Breast epithelium (tissue), 4 donors: ENCODE data around the gene ARNT2. TPM values are rescaled to one million over a fixed set of nuclear protein-coding genes. Genes with fewer than 3 reads are reported as not detected.

Experiments used
- DNase-seq, 2 donors: peaks; one replicate each; pipeline ENCODE4 v3.0.0-alpha.2; 2019; ENCODE audit warnings: low spot score in 2 of 2
- H3K27ac ChIP-seq, 2 donors: fragments of 200-600 bp; sonication (generic) in 1 of 2; one replicate each; pipeline ENCODE4 v1.5.1; 2016 to 2019; ENCODE audit warnings: mild to moderate bottlenecking in 1 of 2
- H3K27me3 ChIP-seq, 2 donors: fragments of 200-600 bp; sonication (generic) in 1 of 2; one replicate each; pipeline versions ENCODE4 v1.5.1 to v1.6.0; 2017 to 2019; ENCODE audit warnings: control low read depth in 1 of 2, mild to moderate bottlenecking in 1 of 2
- H3K36me3 ChIP-seq: fragments of 200-600 bp; one replicate; pipeline ENCODE4 v1.5.1; 2019
- H3K4me1 ChIP-seq, 2 donors: fragments of 200-600 bp; sonication (generic); one replicate each; pipeline ENCODE4 v1.5.1; 2016 to 2019; ENCODE audit warnings: control low read depth in 1 of 2
- H3K4me3 ChIP-seq, 3 donors: fragments of 200-600 bp; sonication (generic); 1 replicate in 2 of 3; 2 replicates in 1 of 3; pipeline ENCODE4 v1.5.1; 2016 to 2019; ENCODE audit warnings: mild to moderate bottlenecking in 3 of 3, moderate library complexity in 2 of 3
- H3K9me3 ChIP-seq, 2 donors: fragments of 200-600 bp; sonication (generic) in 1 of 2; one replicate each; pipeline ENCODE4 v1.5.1; 2016 to 2019; ENCODE audit warnings: control low read depth in 1 of 2
- POLR2A ChIP-seq: fragments of 450-650 bp; IDR thresholded peaks from one replicate; pipeline ENCODE4 v1.6.1; 2016; ENCODE audit warnings: antibody characterized with exemption, mild to moderate bottlenecking, moderate library complexity
- POLR2AphosphoS5 ChIP-seq, 3 donors: sonication (generic); formaldehyde crosslinking; IDR thresholded peaks; one replicate each; pipeline ENCODE4 v1.6.1; 2017; ENCODE audit warnings: antibody characterized with exemption in 3 of 3
- intact Hi-C: fragments of 100-400 bp; cut with DNase I; formaldehyde crosslinking; loops from one replicate; pipeline ENCODE4 v1.15.1; 2023; ENCODE audit warnings: low total_unique reads
- total RNA-seq, 3 donors: library from RNA; depleted of rRNA; stranded (reverse); fragments of >200 nt; gene quantifications; one replicate each; pipeline ENCODE4 v1.1.0, GENCODE V29; 2016
- TF ChIP-seq, protein P1 (sequence below), 3 donors: fragments of 450-650 bp; IDR thresholded peaks; one replicate each; pipeline ENCODE4 v1.5.1; 2016 to 2017; ENCODE audit warnings: antibody characterized with exemption in 3 of 3, mild to moderate bottlenecking in 3 of 3, moderate library complexity in 3 of 3

The ARNT2 gene
- total RNA-seq, 3 donors from 2014 or later, result 5.9 to 8.5 (median 7.0) TPM

DNA sequence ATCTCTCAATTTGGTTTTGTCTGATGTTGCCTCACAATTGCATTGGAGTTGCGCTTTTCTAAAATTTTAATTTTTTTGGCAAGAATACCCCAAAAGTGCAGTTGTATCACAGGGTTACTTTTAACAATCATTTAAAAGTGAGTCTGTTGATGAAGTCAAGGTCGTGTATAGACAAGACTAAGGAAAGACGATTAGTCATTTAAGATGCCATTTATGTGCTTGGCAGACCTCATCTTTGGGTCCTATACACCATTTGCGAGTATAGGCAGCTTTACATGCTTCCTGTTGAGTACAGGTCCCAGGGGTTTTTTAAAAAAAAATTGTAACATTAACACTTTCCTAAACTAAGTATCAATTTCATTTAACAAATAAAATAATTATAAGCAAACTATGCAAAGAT is 12.5 kb downstream of the ARNT2 start:
- Histone ChIP-seq H3K9me3 (no peaks in the 10 kb centered on the region), H3K27me3 (no peaks in the 10 kb centered on the region), H3K36me3 (no peaks in the 10 kb centered on the region), H3K27ac (no peak overlapping the region), H3K4me1 (no peaks in the 10 kb centered on the region), H3K4me3 (no peak overlapping the region)
- intact Hi-C loops, result no loop called here
- TF ChIP-seq, protein P1, sequence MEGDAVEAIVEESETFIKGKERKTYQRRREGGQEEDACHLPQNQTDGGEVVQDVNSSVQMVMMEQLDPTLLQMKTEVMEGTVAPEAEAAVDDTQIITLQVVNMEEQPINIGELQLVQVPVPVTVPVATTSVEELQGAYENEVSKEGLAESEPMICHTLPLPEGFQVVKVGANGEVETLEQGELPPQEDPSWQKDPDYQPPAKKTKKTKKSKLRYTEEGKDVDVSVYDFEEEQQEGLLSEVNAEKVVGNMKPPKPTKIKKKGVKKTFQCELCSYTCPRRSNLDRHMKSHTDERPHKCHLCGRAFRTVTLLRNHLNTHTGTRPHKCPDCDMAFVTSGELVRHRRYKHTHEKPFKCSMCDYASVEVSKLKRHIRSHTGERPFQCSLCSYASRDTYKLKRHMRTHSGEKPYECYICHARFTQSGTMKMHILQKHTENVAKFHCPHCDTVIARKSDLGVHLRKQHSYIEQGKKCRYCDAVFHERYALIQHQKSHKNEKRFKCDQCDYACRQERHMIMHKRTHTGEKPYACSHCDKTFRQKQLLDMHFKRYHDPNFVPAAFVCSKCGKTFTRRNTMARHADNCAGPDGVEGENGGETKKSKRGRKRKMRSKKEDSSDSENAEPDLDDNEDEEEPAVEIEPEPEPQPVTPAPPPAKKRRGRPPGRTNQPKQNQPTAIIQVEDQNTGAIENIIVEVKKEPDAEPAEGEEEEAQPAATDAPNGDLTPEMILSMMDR (IDR thresholded peaks at IDR 0.05), result no peak
- no peak for TF ChIP-seq POLR2AphosphoS5 (IDR thresholded peaks at IDR 0.05)
- TF ChIP-seq POLR2A, result no peak
- no peak for DNase-seq

DNA sequence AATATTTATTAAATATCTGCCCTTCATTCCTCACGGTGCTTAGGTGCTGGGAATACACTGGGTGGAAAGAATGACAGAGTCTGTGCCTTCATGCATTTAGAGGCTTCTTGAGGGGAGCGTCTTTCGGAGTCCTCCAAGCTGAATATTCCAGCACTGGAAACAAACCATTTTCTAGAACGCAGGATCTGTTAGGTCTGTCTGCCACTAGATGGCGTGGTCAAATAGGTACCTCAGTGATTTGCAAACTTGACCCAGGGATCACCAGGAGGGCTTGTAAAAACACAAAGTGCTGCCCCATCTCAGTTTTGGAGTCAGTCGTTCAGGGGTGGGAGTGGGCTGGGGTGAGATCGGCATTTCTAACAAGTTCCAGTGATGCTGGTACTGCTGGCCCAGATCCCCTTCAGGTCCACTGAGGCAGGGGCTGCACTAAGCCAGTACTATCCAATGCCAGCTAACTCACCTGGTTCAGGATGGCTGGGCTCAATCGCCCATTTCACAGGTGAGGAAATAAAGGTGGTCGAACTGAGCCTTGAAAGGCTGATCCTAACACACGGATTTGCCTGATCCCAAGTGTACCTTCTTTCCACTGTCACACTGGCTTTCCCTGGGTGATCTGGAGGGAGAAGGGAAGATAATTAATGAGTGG is 14.8 kb downstream of the ARNT2 start:
- TF ChIP-seq POLR2AphosphoS5 (IDR thresholded peaks at IDR 0.05), result no peak
- TF ChIP-seq, protein P1 (IDR thresholded peaks at IDR 0.05), result peak in 2 of 3 donors; percentile 32 to 39
- Histone ChIP-seq H3K4me3 (no peak overlapping the region), H3K27me3 (no peaks in the 10 kb centered on the region), H3K9me3 (no peaks in the 10 kb centered on the region), H3K4me1 (no peaks in the 10 kb centered on the region), H3K36me3 (no peaks in the 10 kb centered on the region), H3K27ac (no peak overlapping the region)
- DNase-seq, result no peak
- intact Hi-C loops, result no loop called here

DNA sequence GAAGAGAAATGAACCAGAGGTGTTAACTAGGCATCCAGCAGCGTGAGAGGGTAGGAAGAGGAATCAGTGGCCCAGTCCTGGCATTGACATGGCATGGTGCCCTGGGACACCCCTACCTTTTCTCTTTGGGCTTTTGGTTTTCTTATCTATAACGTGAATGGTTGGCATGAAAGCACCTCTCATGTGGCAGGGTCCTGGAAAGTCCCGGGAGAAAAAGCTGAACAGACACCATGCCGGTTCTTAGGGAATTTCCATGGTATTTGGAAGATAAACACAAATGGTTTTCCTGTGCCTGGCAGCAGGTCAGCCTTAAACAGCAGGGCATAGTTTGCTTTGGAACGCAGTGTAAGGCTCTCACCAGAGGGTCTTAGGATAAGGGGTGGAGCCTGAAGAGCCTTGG is 15.4 kb downstream of the ARNT2 start:
- Histone ChIP-seq H3K27me3 (no peaks in the 10 kb centered on the region), H3K9me3 (no peaks in the 10 kb centered on the region), H3K4me3 (no peak overlapping the region), H3K4me1 (no peaks in the 10 kb centered on the region), H3K27ac (no peak overlapping the region), H3K36me3 (no peaks in the 10 kb centered on the region)
- TF ChIP-seq POLR2A (no peak), POLR2AphosphoS5 (IDR thresholded peaks at IDR 0.05) (no peak)
- TF ChIP-seq, protein P1 (IDR thresholded peaks at IDR 0.05), result no peak
- DNase-seq, result no peak
- intact Hi-C loops, result no loop called here

DNA sequence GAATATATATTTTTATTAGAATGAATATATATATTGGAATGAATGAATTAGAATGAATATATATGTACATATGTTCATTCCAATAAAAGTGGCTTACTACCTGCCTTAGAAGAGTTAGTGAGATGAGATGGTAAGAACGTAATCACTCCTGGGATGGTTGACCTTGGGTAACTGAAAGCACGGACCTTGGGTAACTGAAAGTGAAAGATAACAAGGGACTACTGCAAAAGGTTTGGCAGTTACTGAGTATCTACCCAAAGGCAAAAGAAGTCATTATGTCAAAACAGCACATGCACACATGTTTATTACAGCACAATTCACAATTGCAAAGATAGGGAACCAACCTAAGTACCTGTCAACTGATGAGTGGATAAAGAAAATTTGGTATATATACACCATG is 16.5 kb downstream of the ARNT2 start:
- DNase-seq, result no peak
- intact Hi-C loops, result no loop called here
- H3K4me3 ChIP-seq, result no peak overlapping the region
- no peak overlapping the region for H3K27ac ChIP-seq
- TF ChIP-seq POLR2A, result no peak
- TF ChIP-seq, protein P1 (IDR thresholded peaks at IDR 0.05), result no peak
- TF ChIP-seq POLR2AphosphoS5 (IDR thresholded peaks at IDR 0.05), result no peak
- H3K27me3 ChIP-seq, result no peaks in the 10 kb centered on the region
- no peaks in the 10 kb centered on the region for H3K4me1 ChIP-seq
- H3K9me3 ChIP-seq, result no peaks in the 10 kb centered on the region
- no peaks in the 10 kb centered on the region for H3K36me3 ChIP-seq

DNA sequence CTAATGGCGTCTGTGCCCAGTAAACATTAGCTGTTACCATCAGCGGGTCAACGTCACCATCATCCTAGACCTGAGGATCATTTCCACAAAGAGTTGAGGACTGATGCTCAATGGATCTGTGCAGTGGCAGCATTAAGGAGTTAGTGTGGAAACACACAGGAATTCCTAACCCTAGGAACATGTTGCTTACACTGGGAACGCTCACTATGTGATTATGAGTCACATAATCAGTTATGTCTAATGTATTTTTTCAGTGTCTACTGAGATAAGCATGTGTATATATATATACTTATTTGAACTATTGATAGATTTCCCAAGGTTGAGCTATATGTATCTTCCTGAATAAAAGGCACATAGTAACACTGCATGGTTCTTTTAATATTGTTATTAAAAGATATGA is 19.0 kb downstream of the ARNT2 start:
- intact Hi-C loops, result no loop called here
- DNase-seq, result no peak
- Histone ChIP-seq H3K27me3 (no peaks in the 10 kb centered on the region), H3K4me1 (no peaks in the 10 kb centered on the region), H3K27ac (no peak overlapping the region), H3K4me3 (no peak overlapping the region), H3K36me3 (no peaks in the 10 kb centered on the region), H3K9me3 (no peaks in the 10 kb centered on the region)
- TF ChIP-seq, protein P1 (IDR thresholded peaks at IDR 0.05), result no peak
- TF ChIP-seq POLR2A, result no peak
- TF ChIP-seq POLR2AphosphoS5 (IDR thresholded peaks at IDR 0.05), result no peak
